GM23248 (cell line): ENCODE measurements around the gene USP37.

Experiments used
- EZH2 ChIP-seq: fragments of 200-600 bp; sonication (generic); IDR thresholded peaks from 2 replicates; pipeline ENCODE4 v1.6.1; 2018; ENCODE audit warnings: antibody characterized with exemption, mild to moderate bottlenecking; ENCODE audit not compliant: insufficient read depth, poor library complexity, severe bottlenecking
- EZH2phosphoT487 ChIP-seq: fragments of 200-600 bp; sonication (generic); IDR thresholded peaks from 2 replicates; pipeline ENCODE4 v1.6.1; 2018; ENCODE audit warnings: antibody characterized with exemption, moderate library complexity, mild to moderate bottlenecking, low read depth; ENCODE audit not compliant: insufficient read depth

GRCh38 chr2:218458598-218458997, 109.6 kb downstream of the USP37 start:
- TF ChIP-seq EZH2 (no peak), EZH2phosphoT487 (no peak)
